ACC112 (cell line): Measurements from ENCODE around the gene SLC35B4.

Experiments
- H2AFZ ChIP-seq: fragments of 200-600 bp; sonication (generic); one replicate; pipeline ENCODE4 v1.6.0; 2017; ENCODE audit warnings: antibody characterized with exemption, low read length; ENCODE audit not compliant: unreplicated experiment
- H3K27ac ChIP-seq: fragments of 200-600 bp; sonication (generic); 2 replicates; pipeline ENCODE4 v1.5.1; 2014; ENCODE audit warnings: low read depth, mild to moderate bottlenecking, antibody characterized with exemption, low read length, moderate library complexity
- H3K27me3 ChIP-seq: fragments of 200-600 bp; sonication (generic); 2 replicates; pipeline ENCODE4 v1.6.1; 2014; ENCODE audit warnings: mild to moderate bottlenecking, antibody characterized with exemption, low read length, moderate library complexity, mixed read lengths; ENCODE audit not compliant: insufficient read depth
- H3K36me3 ChIP-seq: fragments of 200-600 bp; sonication (generic); 2 replicates; pipeline ENCODE4 v1.6.1; 2016; ENCODE audit warnings: mild to moderate bottlenecking, antibody characterized with exemption, low read length, moderate library complexity, mixed read lengths; ENCODE audit not compliant: insufficient read depth
- H3K4me1 ChIP-seq: fragments of 200-600 bp; sonication (generic); one replicate; pipeline ENCODE4 v1.6.1; 2016; ENCODE audit warnings: low read length, mixed read lengths; ENCODE audit not compliant: insufficient read depth, unreplicated experiment, control insufficient read depth
- H3K4me3 ChIP-seq: fragments of 200-600 bp; sonication (generic); 2 replicates; pipeline ENCODE4 v1.5.1; 2014; ENCODE audit warnings: mild to moderate bottlenecking, low read depth, low read length
- H3K79me2 ChIP-seq: fragments of 200-600 bp; sonication (generic); one replicate; pipeline ENCODE4 v1.6.0; 2016; ENCODE audit warnings: low read length; ENCODE audit not compliant: control insufficient read depth, unreplicated experiment, insufficient read depth

The SLC35B4 gene

GRCh38 chr7:134316539-134317344 is at the start of gene SLC35B4:
Gene SLC35B4 (minus strand): TSS chr7:134316930. CDS start chr7:134316751, 179 bp downstream.
- Histone ChIP-seq H3K4me1 (peaks cover 10% of the 10 kb centered on the region), H3K4me3 (peak within 1 kb of the TSS; percentile 93), H3K27me3 (no peaks in the 10 kb centered on the region), H3K36me3 (no peaks in the 10 kb centered on the region), H3K27ac (peak within 1 kb of the TSS; percentile 43), H2AFZ (peak within 1 kb of the TSS; percentile 97), H3K79me2 (peaks cover 31% of the 10 kb centered on the region)

GRCh38 chr7:134366481-134366880 is 49.8 kb upstream of the SLC35B4 start:
- Histone ChIP-seq H3K36me3 (no peaks in the 10 kb centered on the region), H3K4me3 (no peak overlapping the region), H3K27me3 (no peaks in the 10 kb centered on the region), H3K27ac (peak overlapping the region; percentile 89), H2AFZ (no peak overlapping the region), H3K4me1 (peaks cover 72% of the 10 kb centered on the region), H3K79me2 (no peaks in the 10 kb centered on the region)

GRCh38 chr7:134365341-134366054 is 48.8 kb upstream of the SLC35B4 start:
- Histone ChIP-seq H3K27ac (peak overlapping the region; percentile 89), H3K79me2 (no peaks in the 10 kb centered on the region), H3K4me1 (peaks cover 72% of the 10 kb centered on the region), H3K4me3 (peak overlapping the region; percentile 22; the same call in 1 of the 2 replicates), H3K27me3 (no peaks in the 10 kb centered on the region), H2AFZ (peak overlapping the region; percentile 24), H3K36me3 (no peaks in the 10 kb centered on the region)

GRCh38 chr7:134364619-134365037 is 47.9 kb upstream of the SLC35B4 start:
- Histone ChIP-seq H3K79me2 (no peaks in the 10 kb centered on the region), H3K27ac (peak overlapping the region; percentile 89), H3K36me3 (no peaks in the 10 kb centered on the region), H3K4me1 (peaks cover 66% of the 10 kb centered on the region), H2AFZ (peak overlapping the region; percentile 69), H3K27me3 (no peaks in the 10 kb centered on the region), H3K4me3 (peak overlapping the region; percentile 19; the same call in 1 of the 2 replicates)

- peaks cover 49% of the 10 kb centered on the region for H3K4me1 ChIP-seq
- H2AFZ ChIP-seq = peak overlapping the region; percentile 16
Measured at GRCh38 chr7:134362587-134363483, 46.1 kb upstream of the SLC35B4 start.

GRCh38 chr7:134359787-134360432 is 43.2 kb upstream of the SLC35B4 start:
- H3K79me2 ChIP-seq = no peaks in the 10 kb centered on the region
- no peak overlapping the region for H3K27ac ChIP-seq
- H3K27me3 ChIP-seq = no peaks in the 10 kb centered on the region
- H3K36me3 ChIP-seq = no peaks in the 10 kb centered on the region
- no peak overlapping the region for H2AFZ ChIP-seq
- peaks cover 36% of the 10 kb centered on the region for H3K4me1 ChIP-seq
- H3K4me3 ChIP-seq = no peak overlapping the region

More at GRCh38 chr7:134362587-134363483, 46.1 kb upstream of the SLC35B4 start:
- Histone ChIP-seq H3K79me2 (no peaks in the 10 kb centered on the region), H3K27ac (peak overlapping the region; percentile 44), H3K27me3 (no peaks in the 10 kb centered on the region), H3K4me3 (no peak overlapping the region), H3K36me3 (no peaks in the 10 kb centered on the region)

GRCh38 chr7:134357486-134357885 is 40.8 kb upstream of the SLC35B4 start:
- no peak overlapping the region for H3K27ac ChIP-seq
- no peak overlapping the region for H2AFZ ChIP-seq
- H3K4me1 ChIP-seq = peaks cover 13% of the 10 kb centered on the region
- H3K27me3 ChIP-seq = no peaks in the 10 kb centered on the region
- H3K36me3 ChIP-seq = no peaks in the 10 kb centered on the region
- no peak overlapping the region for H3K4me3 ChIP-seq
- no peaks in the 10 kb centered on the region for H3K79me2 ChIP-seq

GRCh38 chr7:134356421-134356936 is 39.7 kb upstream of the SLC35B4 start:
- no peak overlapping the region for H2AFZ ChIP-seq
- no peak overlapping the region for H3K4me3 ChIP-seq
- H3K4me1 ChIP-seq = peaks cover 11% of the 10 kb centered on the region
- no peak overlapping the region; the same call in 1 of the 2 replicates for H3K27ac ChIP-seq
- H3K27me3 ChIP-seq = no peaks in the 10 kb centered on the region
- no peaks in the 10 kb centered on the region for H3K79me2 ChIP-seq
- H3K36me3 ChIP-seq = no peaks in the 10 kb centered on the region

- peak overlapping the region; percentile 87 for H2AFZ ChIP-seq
- H3K4me3 ChIP-seq = no peak overlapping the region
- peaks cover 11% of the 10 kb centered on the region for H3K4me1 ChIP-seq
- H3K36me3 ChIP-seq = no peaks in the 10 kb centered on the region
- peak overlapping the region; percentile 57; the same call in 1 of the 2 replicates for H3K27ac ChIP-seq
- no peaks in the 10 kb centered on the region for H3K79me2 ChIP-seq
- no peaks in the 10 kb centered on the region for H3K27me3 ChIP-seq
Measured at GRCh38 chr7:134355927-134356326, 39.2 kb upstream of the SLC35B4 start.
